Renal cortical epithelial cell (primary cell): Measurements from ENCODE around the gene NHSL1. TPM values are rescaled to one million over a fixed set of nuclear protein-coding genes. Genes with fewer than 3 reads are reported as not detected.

Experiments used
- DNase-seq: peaks from one replicate; pipeline ENCODE4 v3.0.0-alpha.2; 2011; ENCODE audit warnings: low read depth
- total RNA-seq: library from RNA; depleted of rRNA; stranded (reverse); fragments of >200 nt; gene quantifications from 2 replicates; pipeline ENCODE4 v1.2.3, GENCODE V29; 2014

The NHSL1 gene
- total RNA-seq, 1 donor from 2014 or later, result 38.0 TPM

GRCh38 chr6:138403801-138404665, 95.3 kb downstream of the NHSL1 start, which contains the start of gene HEBP2:
HEBP2 (plus strand) TSS chr6:138404223; CDS start chr6:138404496, 273 bp downstream.
- DNase-seq, result peak; percentile 74

GRCh38 chr6:138403324-138403800, 95.9 kb downstream of the NHSL1 start:
- no peak for DNase-seq

GRCh38 chr6:138402838-138403187, 96.5 kb downstream of the NHSL1 start:
- DNase-seq, result no peak

DNA sequence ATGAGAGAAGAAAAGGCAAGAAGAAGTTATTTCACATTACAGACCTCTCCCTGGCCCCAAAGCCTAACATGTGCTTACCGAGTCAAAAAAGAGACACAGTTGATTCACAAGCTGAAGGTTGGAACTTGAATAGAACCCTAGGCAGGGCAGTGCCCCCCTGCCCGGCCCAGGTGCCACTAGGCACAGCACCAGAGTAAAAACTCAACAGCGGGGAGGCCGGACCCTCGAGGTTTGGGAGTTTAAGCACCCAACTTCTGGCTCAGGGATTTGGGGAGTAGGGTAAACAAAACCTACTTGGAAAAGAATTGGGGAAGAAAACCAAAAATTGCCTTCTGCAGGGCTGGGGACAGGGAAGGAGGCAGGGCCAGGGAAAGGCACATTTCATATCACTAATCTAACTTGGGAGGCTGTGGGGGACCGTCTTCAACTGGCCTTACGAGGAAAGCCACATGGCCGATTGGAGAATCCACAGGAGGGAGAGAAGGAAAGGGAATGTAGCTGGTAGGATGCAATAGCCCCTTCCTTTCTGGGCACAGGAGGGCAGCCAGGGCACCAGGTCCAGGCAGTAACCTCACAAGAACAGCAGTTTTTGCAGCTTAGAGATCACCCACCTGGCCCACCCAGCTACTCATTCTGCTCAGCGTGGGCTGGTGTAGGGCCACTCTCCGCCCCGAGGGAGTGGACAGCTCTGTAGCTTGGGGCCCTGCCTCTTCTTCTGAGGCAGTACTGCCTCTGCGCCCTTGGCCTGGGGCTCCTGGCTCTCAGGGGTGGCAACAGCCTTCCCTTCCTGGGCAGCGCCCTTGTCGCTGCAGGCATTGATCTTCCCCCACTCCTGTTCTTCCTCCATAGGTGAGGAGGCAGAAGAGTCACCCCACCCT, 97.1 kb downstream of the NHSL1 start:
- no peak for DNase-seq

- no peak for DNase-seq
Measured at GRCh38 chr6:138400326-138400725, 99.0 kb downstream of the NHSL1 start.

DNA sequence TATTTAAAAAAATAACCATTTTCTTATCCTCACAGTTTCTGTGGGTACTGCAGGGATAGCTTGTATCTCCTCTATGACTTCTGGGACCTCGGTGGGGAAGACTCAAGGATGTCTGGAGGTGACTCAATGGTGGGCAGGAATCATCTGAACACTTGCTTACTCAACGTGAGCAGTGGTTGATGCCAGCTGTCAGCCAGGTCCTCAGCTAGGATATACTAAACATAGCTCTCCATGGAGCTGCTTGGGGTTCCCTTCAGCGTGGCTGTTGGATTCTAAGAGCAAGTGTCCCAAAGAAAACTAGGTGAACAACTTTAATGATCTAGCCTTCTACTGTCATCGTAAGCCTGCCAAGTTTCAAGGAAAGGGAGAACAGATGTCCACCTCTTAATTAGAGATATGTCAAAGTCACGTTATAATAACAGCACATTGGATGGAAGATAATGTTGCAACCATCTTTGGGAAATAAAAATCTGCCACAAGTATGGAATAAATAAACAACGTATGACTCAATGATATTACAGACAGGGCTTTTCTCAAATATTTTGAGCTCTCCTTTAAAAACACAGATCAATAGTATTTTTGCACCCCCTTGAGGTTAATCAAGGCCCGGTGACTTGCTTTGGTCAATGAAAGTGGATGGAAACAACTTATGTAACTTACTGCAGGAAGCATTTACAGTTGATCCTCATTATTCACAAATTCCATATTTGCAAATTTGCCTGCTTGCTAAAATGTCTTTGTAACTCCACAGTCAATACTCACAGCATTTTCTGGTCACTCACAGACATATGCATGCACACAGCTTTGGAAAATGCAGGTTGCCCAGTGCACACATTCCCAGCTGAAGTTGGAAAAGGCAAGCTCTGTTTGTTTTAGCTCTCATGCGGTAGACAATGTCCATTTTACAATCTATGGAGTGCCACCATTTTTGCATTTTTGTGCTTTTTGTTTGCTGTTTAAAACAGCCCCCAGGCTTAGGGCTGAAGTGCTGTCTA, 101.9 kb downstream of the NHSL1 start:
- DNase-seq, result no peak

GRCh38 chr6:138396709-138397108, 102.6 kb downstream of the NHSL1 start:
- DNase-seq, result no peak

DNA sequence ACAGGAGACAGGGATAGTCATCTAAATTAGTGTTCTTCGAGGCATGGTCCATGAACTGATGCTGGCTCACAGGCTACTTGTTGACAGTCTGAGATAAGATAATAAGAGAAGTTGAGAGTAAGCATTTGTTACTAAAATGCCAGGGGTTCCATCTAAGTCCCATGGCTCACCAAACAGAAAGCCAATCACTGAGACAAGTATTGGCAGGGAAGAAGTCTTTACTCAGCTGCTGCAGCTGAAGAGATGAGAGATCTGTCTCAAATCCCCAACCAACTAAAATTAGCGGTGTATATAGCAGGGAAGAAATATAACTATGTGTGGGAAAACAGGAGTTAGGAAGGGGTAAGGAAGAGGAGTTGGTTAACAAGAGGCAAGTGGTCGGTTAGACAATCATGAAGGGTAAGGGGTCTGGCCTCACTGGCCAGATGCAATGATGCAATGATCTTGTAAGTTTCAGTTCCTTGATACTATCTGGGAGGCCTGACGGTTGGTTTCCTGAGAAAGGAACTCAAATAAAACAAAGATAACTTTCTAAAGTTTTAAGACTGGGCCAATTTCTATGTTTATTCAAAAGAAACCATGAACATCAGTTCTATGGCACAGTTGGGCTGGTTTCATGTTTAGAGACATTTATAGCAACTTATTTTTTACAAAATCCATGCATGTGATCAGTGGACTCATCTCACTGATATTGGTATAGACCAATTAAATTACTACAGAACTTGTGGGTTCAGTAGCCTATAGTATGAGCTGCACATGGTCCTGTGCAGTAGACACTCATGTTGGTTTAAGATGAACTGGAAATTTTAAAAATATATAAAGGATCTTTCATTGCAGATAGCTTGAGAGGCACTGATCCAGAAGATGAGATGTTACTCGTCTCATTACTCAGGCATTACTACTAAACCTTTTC, 105.2 kb downstream of the NHSL1 start:
- no peak for DNase-seq

GRCh38 chr6:138389551-138389950, 109.7 kb downstream of the NHSL1 start:
- DNase-seq, result no peak

- no peak for DNase-seq
Measured at GRCh38 chr6:138387577-138388368, 111.5 kb downstream of the NHSL1 start.

DNA sequence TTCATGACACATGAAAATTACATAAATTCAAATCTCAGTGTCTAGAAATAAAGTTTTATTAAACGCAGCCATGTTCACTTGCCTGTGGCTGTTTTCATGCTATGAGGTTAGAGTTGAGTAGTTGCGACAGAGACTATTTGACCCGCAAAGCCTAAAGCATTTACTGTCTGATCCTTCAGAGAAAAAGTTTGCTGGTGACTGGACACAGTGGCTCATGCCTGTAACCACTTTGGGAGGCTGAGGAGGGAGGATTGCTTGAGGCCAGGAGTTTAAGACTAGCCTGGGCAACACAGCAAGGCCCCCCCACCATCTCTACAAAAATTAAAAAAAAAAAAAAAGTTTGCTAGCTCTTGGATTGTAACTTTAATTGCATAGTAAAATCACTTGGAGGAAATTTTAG, 112.4 kb downstream of the NHSL1 start:
- no peak for DNase-seq

DNA sequence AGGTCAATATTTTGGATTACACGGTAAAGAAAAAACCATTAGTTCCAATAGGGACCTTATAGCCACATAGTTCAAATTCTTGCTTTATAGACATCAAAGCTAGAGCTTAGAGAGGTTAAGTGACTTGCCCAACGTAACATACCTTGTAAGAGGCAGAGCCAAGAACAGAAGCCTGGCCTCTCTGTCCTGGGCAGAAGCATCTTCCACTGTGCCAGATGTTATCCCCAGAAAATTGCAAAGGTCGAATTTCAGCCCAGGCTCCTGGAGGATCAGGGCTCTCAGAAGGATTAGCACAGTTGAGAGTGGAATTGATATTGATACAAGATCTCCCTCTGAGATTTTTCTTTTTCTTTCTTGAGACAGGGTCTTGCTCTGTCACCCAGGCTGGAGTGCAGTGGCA, 115.5 kb downstream of the NHSL1 start:
- no peak for DNase-seq

GRCh38 chr6:138382498-138383265, 116.6 kb downstream of the NHSL1 start:
- peak; percentile 50 for DNase-seq

DNA sequence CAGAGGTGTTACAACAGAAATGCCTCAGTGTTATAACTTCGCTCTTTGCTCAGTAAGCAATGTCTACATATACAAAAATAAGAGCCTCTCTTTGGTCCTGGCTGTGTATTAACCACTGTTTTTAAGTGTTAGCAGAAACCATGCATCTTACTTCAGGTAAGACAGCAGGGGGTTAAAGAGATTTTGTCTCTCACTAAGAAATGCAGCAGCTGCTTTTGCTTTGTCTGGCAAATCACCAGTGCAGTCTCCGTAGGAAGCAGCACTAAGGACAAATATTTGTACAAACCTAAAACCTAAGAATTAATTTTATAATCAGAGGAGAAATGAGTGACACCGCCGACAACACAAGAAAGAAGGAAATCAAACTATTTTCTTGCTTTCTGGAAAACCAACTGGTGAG, 120.8 kb downstream of the NHSL1 start:
- DNase-seq, result no peak

- peak; percentile 16 for DNase-seq
Measured at GRCh38 chr6:138377844-138378243, 121.5 kb downstream of the NHSL1 start, which contains the start of gene SMIM28. SMIM28 (plus strand) TSS chr6:138377905; CDS start chr6:138378073, 168 bp downstream.

DNA sequence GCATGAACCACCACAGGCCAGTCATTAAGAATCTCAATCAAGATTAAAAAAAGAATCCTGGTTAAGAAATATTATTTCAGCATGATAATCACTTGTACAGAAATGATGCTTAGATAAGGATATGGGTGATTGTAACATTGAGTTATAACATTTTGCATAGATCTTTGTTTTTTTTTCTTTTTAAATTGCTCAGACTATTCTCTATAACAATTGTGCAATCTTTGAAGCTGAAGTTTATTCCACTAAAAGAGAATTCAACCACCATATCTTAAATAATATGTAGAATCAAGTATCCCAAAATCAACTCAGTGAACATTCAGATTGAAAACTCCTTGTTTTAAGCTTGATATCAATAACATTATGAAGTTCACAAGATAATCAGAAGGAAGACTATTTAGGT, 122.3 kb downstream of the NHSL1 start:
- DNase-seq, result no peak

DNA sequence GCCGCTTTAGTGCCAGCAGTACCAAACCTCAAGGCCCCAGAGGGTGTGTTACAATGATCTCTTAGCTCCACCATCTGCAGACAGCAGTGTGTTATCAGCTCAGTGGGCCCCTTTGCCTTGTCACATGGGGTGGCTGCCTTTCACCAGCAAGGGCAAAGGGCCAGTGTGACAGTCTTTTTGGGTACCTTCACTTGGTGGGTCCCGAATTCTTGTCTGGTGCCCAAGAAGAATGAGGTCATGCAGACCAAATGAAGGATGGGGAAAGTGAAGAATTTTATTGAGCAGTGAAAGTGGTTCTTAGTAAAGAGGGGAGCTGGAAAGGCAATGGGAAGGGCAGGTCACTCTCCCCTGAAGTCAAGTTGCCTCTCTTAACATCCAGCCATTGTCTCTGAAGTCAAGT, 124.5 kb downstream of the NHSL1 start:
- DNase-seq, result no peak

DNA sequence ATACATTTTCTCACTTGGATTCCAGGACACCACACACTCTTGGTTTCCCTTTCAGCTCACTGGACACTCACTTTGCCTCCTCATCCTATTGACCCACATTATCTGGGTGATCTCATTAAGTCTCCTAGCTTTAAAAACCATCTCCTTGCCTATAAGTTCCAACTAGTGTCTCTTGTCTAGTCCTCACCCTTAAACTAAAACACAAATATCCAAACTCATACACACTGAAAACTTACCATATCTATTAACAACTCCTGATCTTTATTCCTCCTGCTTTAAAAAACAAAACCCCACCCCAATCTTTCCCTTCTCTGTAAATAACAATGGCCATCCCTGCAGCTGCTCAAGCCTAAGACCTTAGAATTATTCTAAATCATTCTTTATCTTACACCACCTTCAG, 125.1 kb downstream of the NHSL1 start:
- DNase-seq, result no peak
